ENCODE results near the gene AKR1C1.
"Not testable (repeated sequence)": the region's sequence is repeated elsewhere in the genome, so short reads cannot be mapped to it uniquely, and the experiment has no call there.

Gene AKR1C1

DNA sequence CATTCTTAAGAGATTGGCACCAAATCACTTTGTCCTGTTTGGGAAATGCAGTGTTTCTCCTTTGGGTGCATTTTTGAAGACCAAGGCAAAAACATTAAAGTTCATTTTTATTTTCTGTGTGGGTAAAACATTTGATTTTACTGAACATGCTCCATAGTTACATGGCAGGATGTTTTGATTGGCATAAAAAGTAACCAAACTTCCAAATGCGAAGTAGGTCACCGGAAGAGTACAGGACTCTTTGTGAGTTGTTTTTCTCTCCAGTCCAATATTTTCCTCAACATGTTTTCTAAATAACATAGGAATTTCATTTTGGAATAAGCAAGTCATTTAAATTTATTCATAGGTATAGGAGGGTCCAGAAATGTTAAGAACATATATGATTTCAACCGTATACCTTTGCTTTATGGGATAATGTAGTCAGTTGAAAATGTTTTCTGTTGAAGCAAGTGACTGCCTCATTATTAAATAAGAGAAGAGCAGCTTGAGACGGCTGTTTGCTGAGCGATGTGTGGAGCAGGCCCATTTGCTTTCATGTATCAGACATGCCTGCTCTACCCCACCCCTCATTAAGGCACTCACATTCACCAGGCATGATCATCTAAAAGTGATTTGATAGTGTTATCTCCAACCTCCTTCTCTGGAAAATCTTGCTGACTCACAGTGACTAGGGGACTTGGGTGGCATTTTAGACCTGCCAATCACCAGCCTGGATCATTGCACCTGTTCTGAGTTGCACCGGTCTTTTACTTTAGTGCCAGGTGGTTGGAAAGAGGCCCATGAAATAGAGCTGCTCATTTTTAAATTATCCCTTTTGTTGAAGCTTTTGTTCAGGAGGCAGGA is 56.8 kb downstream of the AKR1C1 start:
- peak; percentile 48 for DNase-seq

DNA sequence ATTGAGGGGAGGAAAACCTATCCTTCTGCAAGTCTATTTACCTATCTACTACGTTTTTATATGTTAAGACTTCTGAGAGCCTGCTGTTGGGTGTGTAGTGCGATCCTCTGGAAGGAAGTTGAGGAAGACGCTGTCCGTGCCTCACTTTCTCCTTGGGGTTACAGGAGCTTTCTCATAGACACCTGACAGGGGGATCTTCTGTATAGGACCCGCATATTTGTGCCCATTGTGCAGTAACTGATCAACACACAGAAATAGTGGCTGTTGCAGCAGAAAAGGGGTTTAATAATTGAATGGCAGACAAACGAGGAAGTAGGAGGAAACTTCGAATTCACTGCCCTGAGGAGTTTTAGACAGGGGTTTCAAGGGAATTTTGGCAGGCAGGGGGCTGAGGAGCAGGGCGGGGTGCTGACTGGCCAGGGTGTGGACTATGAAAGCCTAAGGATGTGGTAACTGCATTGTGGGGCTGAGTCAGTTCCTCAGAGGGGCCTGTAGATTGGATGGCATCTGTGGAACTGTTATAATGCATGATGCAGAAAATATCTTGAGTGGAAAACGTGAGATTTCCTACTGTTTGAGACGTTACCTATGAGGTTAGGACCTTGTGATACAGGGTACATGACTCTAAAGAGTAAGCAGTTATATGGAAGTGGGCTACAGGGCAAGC is 58.5 kb downstream of the AKR1C1 start:
- DNase-seq: not testable (repeated sequence)

DNA sequence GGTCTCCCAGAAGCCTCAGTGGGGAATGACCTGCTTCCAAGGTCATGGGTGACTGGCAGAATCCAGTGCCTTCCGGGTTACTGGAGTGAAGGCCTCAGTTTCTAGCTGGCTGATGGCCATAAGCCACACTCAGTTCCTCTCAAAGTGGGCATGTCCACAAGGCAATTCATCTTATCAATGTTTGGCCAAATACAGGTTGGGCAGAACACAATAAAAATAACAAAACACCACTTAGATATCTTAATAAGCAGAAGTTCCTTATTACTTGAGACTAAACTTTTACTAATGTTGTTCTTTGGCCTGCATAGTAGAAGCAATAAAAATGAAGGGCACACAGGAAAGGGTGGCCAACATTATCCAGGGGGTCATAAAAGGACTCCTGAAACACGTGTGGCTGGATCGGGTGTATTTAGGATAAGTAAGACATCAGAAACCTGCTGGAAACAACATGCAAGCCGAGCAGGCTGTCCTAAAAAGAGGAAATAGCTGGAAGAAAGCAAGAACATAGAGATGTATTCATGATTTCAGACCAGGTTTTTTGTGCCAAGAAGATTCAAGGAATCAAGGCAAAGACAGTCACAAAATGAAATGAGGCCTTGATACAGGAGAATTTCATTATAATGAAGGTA is 60.1 kb downstream of the AKR1C1 start:
- no peak for DNase-seq

DNA sequence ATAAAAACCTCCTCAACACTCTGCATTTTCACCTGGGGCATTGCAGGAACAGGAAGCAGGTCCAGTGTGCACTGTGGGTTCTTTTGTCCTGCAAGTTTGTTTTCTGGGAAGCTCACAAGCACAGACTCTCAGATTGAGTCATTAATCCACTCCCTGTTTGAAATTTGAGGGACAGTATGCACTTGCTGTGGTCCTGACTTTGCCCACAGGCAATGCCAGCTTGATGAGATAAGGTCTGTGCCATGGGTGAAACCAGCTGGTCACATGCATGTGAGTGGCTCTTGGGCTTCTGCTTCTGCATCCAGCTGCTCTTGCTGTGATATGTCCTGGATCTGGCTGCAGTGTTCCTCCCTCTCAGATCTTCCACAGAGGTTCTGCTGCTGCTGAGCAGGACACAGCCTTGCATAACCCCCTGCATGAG is 62.3 kb downstream of the AKR1C1 start:
- DNase-seq: not testable (repeated sequence)

DNA sequence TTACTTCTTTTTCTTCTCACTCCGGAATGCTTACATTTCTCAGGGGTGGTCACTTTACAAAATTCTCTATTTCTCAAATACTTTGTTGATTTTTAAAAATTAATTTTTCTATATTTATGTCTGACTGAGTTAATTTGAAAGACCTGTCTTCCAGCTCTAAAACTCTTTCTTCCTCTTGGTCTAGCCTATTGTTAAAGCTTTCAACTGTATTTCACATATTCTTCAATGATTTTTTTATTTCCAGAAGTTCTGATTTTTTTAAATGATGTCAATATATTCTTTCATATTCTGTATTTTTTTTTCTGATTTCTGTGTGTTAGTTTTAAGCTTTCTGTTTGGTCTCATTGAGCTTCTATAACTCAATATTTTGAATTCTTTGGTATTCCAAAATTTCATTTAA is 67.8 kb downstream of the AKR1C1 start:
- DNase-seq: no peak

DNA sequence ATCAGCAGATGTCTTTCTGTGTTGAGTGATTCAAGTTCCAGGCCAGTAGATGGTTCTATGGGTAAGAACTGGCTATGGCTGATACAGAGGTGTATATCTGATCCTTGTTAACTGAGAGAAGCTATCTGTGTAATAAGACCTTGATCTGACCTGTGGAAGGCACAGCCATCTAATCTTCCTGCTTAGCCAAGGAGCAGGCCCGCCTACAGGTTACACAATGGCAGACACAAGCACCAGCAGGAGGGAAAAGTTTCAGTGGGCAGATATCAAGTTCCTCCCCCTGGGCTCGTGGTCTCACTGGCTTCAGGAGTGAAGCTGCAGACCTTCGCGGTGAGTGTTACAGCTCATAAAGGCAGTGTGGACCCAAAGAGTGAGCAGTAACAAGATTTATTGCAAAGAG is 68.4 kb downstream of the AKR1C1 start:
- not testable (repeated sequence) for DNase-seq

DNA sequence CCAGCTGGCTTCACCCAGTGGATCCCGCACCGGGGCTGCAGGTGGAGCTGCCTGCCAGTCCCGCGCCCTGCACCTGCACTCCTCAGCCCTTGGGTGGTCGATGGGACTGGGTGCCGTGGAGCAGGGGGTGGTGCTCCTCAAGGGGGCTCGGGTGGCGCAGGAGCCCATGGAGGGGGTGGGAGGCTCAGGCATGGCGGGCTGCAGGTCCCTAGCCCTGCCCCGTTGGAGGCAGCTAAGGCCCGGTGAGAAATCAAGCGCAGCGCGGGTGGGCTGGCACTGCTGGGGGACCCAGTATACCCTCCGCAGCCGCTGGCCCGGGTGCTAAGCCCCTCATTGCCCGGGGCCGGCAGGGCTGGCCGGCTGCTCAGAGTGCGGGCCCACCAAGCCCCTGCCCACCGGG is 69.2 kb downstream of the AKR1C1 start:
- not testable (repeated sequence) for DNase-seq
